IMR-90 (cell line): ENCODE measurements around the gene BLOC1S4. TPM values are rescaled to one million over a fixed set of nuclear protein-coding genes. Genes with fewer than 3 reads are reported as not detected.

ENCODE experiments used
- ATAC-seq: fragments of 200-7000 bp; cut with Tn5 transposase; 2 replicates; pipeline ENCODE4 v1.9.1; 2020; ENCODE audit warnings: low read depth, mild to moderate bottlenecking, moderate library complexity
- BruUV-seq: library from RNA; stranded (reverse); fragments of 400-500 nt; replicated peaks from 2 replicates; lab custom pipeline; 2021; lab: Mats Ljungman, UMichigan
- CTCF ChIA-PET: fragments of 300-600 bp; formaldehyde crosslinking; extraction: SDS; loops from one replicate; lab custom pipeline; 2021; ENCODE audit warnings: antibody characterized with exemption; lab: Yijun Ruan, JAX
- POLR2A ChIA-PET: fragments of 300-600 bp; sonication (Branson Sonifier 250); formaldehyde crosslinking; loops from one replicate; lab custom pipeline; 2022; ENCODE audit warnings: antibody characterized with exemption; ENCODE audit not compliant: unreplicated experiment; lab: Charles Lee
- DNase-seq: peaks from one replicate; pipeline ENCODE4 v3.0.0; 2013
- H2AFZ ChIP-seq: replicated peaks from 2 replicates; pipeline ENCODE3; 2013; ENCODE audit warnings: low read length, mild to moderate bottlenecking; ENCODE audit not compliant: poor library complexity
- H2AK5ac ChIP-seq: 2 replicates; pipeline ENCODE4 v1.6.1; 2013; ENCODE audit warnings: low read depth, low read length, inconsistent platforms
- H2AK9ac ChIP-seq: replicated peaks from 2 replicates; pipeline ENCODE3; 2013; ENCODE audit warnings: mild to moderate bottlenecking, low read depth, low read length, moderate library complexity; ENCODE audit not compliant: poor library complexity
- H2BK120ac ChIP-seq: 2 replicates; pipeline ENCODE4 v1.6.1; 2013; ENCODE audit warnings: low read depth, low read length, inconsistent platforms
- H2BK15ac ChIP-seq: 3 replicates; pipeline ENCODE4 v1.6.1; 2013; ENCODE audit warnings: low read depth, low read length, inconsistent platforms
- H2BK20ac ChIP-seq: 2 replicates; pipeline ENCODE4 v1.6.1; 2013; ENCODE audit warnings: low read depth, mild to moderate bottlenecking, inconsistent platforms, low read length, moderate library complexity
- H2BK5ac ChIP-seq: 2 replicates; pipeline ENCODE4 v1.6.1; 2013; ENCODE audit warnings: mild to moderate bottlenecking, low read depth, low read length, inconsistent platforms; ENCODE audit not compliant: poor library complexity, severe bottlenecking
- H3K14ac ChIP-seq: replicated peaks from 2 replicates; pipeline ENCODE4 v1.6.1; 2013; ENCODE audit warnings: low read depth, low read length, inconsistent platforms
- H3K18ac ChIP-seq: 2 replicates; pipeline ENCODE4 v1.6.1; 2013; ENCODE audit warnings: low read depth, low read length, control low read depth
- H3K23ac ChIP-seq: 2 replicates; pipeline ENCODE4 v1.6.1; 2013; ENCODE audit warnings: low read depth, low read length, inconsistent platforms
- H3K27ac ChIP-seq: 2 replicates; pipeline ENCODE4 v1.5.1; 2013; ENCODE audit warnings: mild to moderate bottlenecking, control low read depth, low read length; ENCODE audit not compliant: insufficient read depth
- H3K27me3 ChIP-seq: 2 replicates; pipeline ENCODE4 v1.6.1; 2013; ENCODE audit warnings: low read length; ENCODE audit not compliant: control insufficient read depth, insufficient read depth
- H3K36me3 ChIP-seq: 2 replicates; pipeline ENCODE4 v1.6.1; 2013; ENCODE audit warnings: low read length, mixed read lengths; ENCODE audit not compliant: control insufficient read depth, insufficient read depth
- H3K4ac ChIP-seq: 2 replicates; pipeline ENCODE4 v1.6.1; 2013; ENCODE audit warnings: low read depth, low read length, inconsistent platforms
- H3K4me1 ChIP-seq: 2 replicates; pipeline ENCODE4 v1.6.1; 2013; ENCODE audit warnings: low read length, mixed read lengths; ENCODE audit not compliant: control insufficient read depth, insufficient read depth
- H3K4me2 ChIP-seq: 2 replicates; pipeline ENCODE4 v1.6.1; 2013; ENCODE audit warnings: low read depth, mild to moderate bottlenecking, control low read depth, low read length, moderate library complexity
- H3K4me3 ChIP-seq: 2 replicates; pipeline ENCODE4 v1.5.1; 2013; ENCODE audit warnings: low read depth, mild to moderate bottlenecking, control low read depth, low read length, moderate library complexity; ENCODE audit not compliant: insufficient read depth
- H3K56ac ChIP-seq: 2 replicates; pipeline ENCODE4 v1.6.1; 2013; ENCODE audit warnings: low read length, inconsistent platforms; ENCODE audit not compliant: insufficient read depth; ENCODE audit errors: extremely low read depth
- H3K79me1 ChIP-seq, 2 experiments: 2 replicates each; pipeline ENCODE4 v1.6.1; 2013; ENCODE audit warnings: low read length in 2 of 2, inconsistent platforms in 1 of 2, low read depth in 1 of 2
- H3K9ac ChIP-seq: 2 replicates; pipeline ENCODE4 v1.6.1; 2013; ENCODE audit warnings: low read depth, low read length, control low read depth
- H3K9me1 ChIP-seq: 2 replicates; pipeline ENCODE4 v1.6.1; 2013; ENCODE audit warnings: low read length, inconsistent platforms; ENCODE audit not compliant: insufficient read depth
- H3K9me3 ChIP-seq: 2 replicates; pipeline ENCODE4 v1.6.1; 2013; ENCODE audit warnings: low read length; ENCODE audit not compliant: control insufficient read depth, insufficient read depth
- H4K20me1 ChIP-seq: 2 replicates; pipeline ENCODE4 v1.6.1; 2013; ENCODE audit warnings: low read length, inconsistent platforms; ENCODE audit not compliant: insufficient read depth
- H4K5ac ChIP-seq: 2 replicates; pipeline ENCODE4 v1.6.1; 2013; ENCODE audit warnings: mild to moderate bottlenecking, low read depth, low read length, control low read depth
- H4K8ac ChIP-seq, 2 experiments: 2 replicates each; pipeline ENCODE4 v1.6.1; 2013; ENCODE audit warnings: low read depth in 2 of 2, low read length in 2 of 2, control low read depth in 1 of 2, inconsistent platforms in 1 of 2
- H4K91ac ChIP-seq: 2 replicates; pipeline ENCODE4 v1.6.1; 2013; ENCODE audit warnings: low read depth, low read length, inconsistent platforms; ENCODE audit not compliant: insufficient read depth
- BHLHE40 ChIP-seq: fragments of 150-350 bp; IDR thresholded peaks from 2 replicates; pipeline ENCODE4 v1.6.1; 2016; ENCODE audit warnings: mild to moderate bottlenecking, low read depth, low read length
- CEBPB ChIP-seq: IDR thresholded peaks from 2 replicates; pipeline ENCODE4 v1.6.1; 2012; ENCODE audit warnings: low read depth, low read length, improper control_type of control experiment
- CHD1 ChIP-seq: IDR thresholded peaks from 2 replicates; pipeline ENCODE4 v1.6.1; 2012; ENCODE audit warnings: low read depth, low read length, improper control_type of control experiment
- CTCF ChIP-seq: conservative IDR thresholded peaks from 2 replicates; pipeline ENCODE4 v1.5.1; 2012; ENCODE audit warnings: mild to moderate bottlenecking, low read depth, low read length, improper control_type of control experiment
- ELK1 ChIP-seq: fragments of 150-350 bp; IDR thresholded peaks from 2 replicates; pipeline ENCODE4 v1.6.1; 2016; ENCODE audit warnings: low read depth, mild to moderate bottlenecking, low read length, moderate library complexity, borderline replicate concordance
- MAZ ChIP-seq: IDR thresholded peaks from 2 replicates; pipeline ENCODE4 v1.6.1; 2012; ENCODE audit warnings: low read depth, mild to moderate bottlenecking, low read length, improper control_type of control experiment, moderate library complexity, borderline replicate concordance
- NFE2L2 ChIP-seq: fragments of 150-350 bp; IDR thresholded peaks from 2 replicates; pipeline ENCODE4 v1.6.1; 2016; ENCODE audit warnings: low read depth, mild to moderate bottlenecking, low read length
- POLR2A ChIP-seq: IDR thresholded peaks from 2 replicates; pipeline ENCODE4 v1.6.1; 2012; ENCODE audit warnings: mild to moderate bottlenecking, low read depth, low read length
- RAD21 ChIP-seq: IDR thresholded peaks from 2 replicates; pipeline ENCODE4 v1.6.1; 2012; ENCODE audit warnings: low read length, improper control_type of control experiment
- RFX5 ChIP-seq: IDR thresholded peaks from 2 replicates; pipeline ENCODE4 v1.8.0; 2012; ENCODE audit warnings: low read depth, mild to moderate bottlenecking, low read length, moderate library complexity
- USF2 ChIP-seq: fragments of 150-350 bp; IDR thresholded peaks from 2 replicates; pipeline ENCODE4 v1.6.1; 2017; ENCODE audit warnings: mild to moderate bottlenecking, antibody characterized with exemption, low read length, low read depth
- WGBS, 2 experiments: methylation state at CpG; one replicate each; pipeline versions ENCODE4 v1.1.5 to v1.1.7; 2013; ENCODE audit warnings: missing lambda C conversion rate in 2 of 2; ENCODE audit not compliant: insufficient read length in 1 of 2; ENCODE audit errors: extremely low coverage in 2 of 2; 5-methylcytosine and 5-hydroxymethylcytosine counted together
- dilution Hi-C: fragments of 300-500 bp; cut with HindIII; formaldehyde crosslinking; loops from one replicate; pipeline ENCODE4 v1.14.3; 2018; ENCODE audit warnings: low sequenced_read_pairs; ENCODE audit not compliant: unreplicated experiment
- in situ Hi-C: fragments of 300-500 bp; cut with MboI; formaldehyde crosslinking; loops from 3 replicates; pipeline ENCODE4 v1.14.3; 2019; ENCODE audit warnings: low sequenced_read_pairs, inconsistent platforms, mixed read lengths
- intact Hi-C: fragments of 100-400 bp; cut with micrococcal nuclease; formaldehyde crosslinking; loops from 2 replicates; pipeline ENCODE4 v1.10.0; 2022
- polyA plus RNA-seq, 3 experiments: library from polyadenylated mRNA; depleted of rRNA; stranded (reverse); fragments of >200 nt; gene quantifications; 2 replicates each; pipeline ENCODE4 v1.2.3, GENCODE V29; 2012; ENCODE audit warnings: low replicate concordance in 1 of 3
- total RNA-seq: library from RNA; depleted of rRNA; stranded (reverse); fragments of >200 nt; gene quantifications from 2 replicates; pipeline ENCODE4 v1.2.3, GENCODE V29; 2012

The BLOC1S4 gene
- total and polyA plus RNA-seq, 2 of the 4 experiments (the other 2 are of a cell fraction): 8.8 to 22.1 TPM

GRCh38 chr4:6730603-6731317 is 14.8 kb downstream of the BLOC1S4 start (continued):
- TF ChIP-seq MAZ: no peak
- TF ChIP-seq NFE2L2: no peak
- no peak for TF ChIP-seq RAD21
- no peak for TF ChIP-seq CHD1
- no peak for TF ChIP-seq RFX5

- 100% methylated on average over 2 of the region's 8 CpGs; no CpG with 5 or more reads in 1 of the 2 experiments for WGBS, 2 experiments
- POLR2A ChIA-PET: no interaction called here
- CTCF ChIA-PET: no interaction called here
- peak overlapping the region; percentile 62 for H2BK5ac ChIP-seq
- in situ Hi-C loops: no loop called here
- H3K27me3 ChIP-seq: no peaks in the 10 kb centered on the region
- no peaks in the 10 kb centered on the region for H3K36me3 ChIP-seq
- no peak overlapping the region for H2AFZ ChIP-seq
- H2BK15ac ChIP-seq: peak overlapping the region; percentile 77; the same call in 1 of the 3 replicates
- H3K9ac ChIP-seq: no peak overlapping the region
- H3K4ac ChIP-seq: peak overlapping the region; percentile 86
- ATAC-seq: no peak
- no peak overlapping the region for H3K4me2 ChIP-seq
- H4K20me1 ChIP-seq: no peaks in the 10 kb centered on the region
- DNase-seq: no peak
- H2BK20ac ChIP-seq: peak overlapping the region; percentile 92
- no peak overlapping the region for H3K27ac ChIP-seq
- H3K14ac ChIP-seq: no peak overlapping the region
- H3K56ac ChIP-seq: no peak overlapping the region
- H3K9me1 ChIP-seq: peaks cover 10% of the 10 kb centered on the region
- H2AK9ac ChIP-seq: no peak overlapping the region
- BruUV-seq: no TSS peak
- H4K5ac ChIP-seq: no peak overlapping the region
- intact Hi-C loops: no loop called here
- H4K8ac ChIP-seq: peak overlapping the region in 1 of 2 experiments; percentile 95; a peak in 1 of 4 replicates
- no peak overlapping the region for H3K23ac ChIP-seq
- H3K4me3 ChIP-seq: no peak overlapping the region
- peak overlapping the region; percentile 67; the same call in 1 of the 2 replicates for H2AK5ac ChIP-seq
- peak overlapping the region; percentile 99 for H4K91ac ChIP-seq
- H3K9me3 ChIP-seq: no peaks in the 10 kb centered on the region
- dilution Hi-C loops: no loop called here
- no peak overlapping the region; the same call in 1 of the 2 replicates for H3K18ac ChIP-seq
- 0 out of 4 replicates have a peak, but pooled peaks cover 0 to 4% of the 10 kb centered on the region in 2 experiments for H3K79me1 ChIP-seq
- peak overlapping the region; percentile 100 for H2BK120ac ChIP-seq
- TF ChIP-seq POLR2A (no peak), CTCF (no peak), USF2 (no peak), ELK1 (no peak), CEBPB (no peak), BHLHE40 (no peak), RFX5 (no peak), RAD21 (no peak), CHD1 (no peak)
- H3K4me1 ChIP-seq: peaks cover 9% of the 10 kb centered on the region
Observed at GRCh38 chr4:6731318-6731675, 15.3 kb downstream of the BLOC1S4 start.
